Erythroblast (primary cell): Measurements from ENCODE around the gene CLK3.

Experiments
- GATA1 ChIP-seq: IDR thresholded peaks from 2 replicates; pipeline ENCODE4 v1.6.1; 2011; ENCODE audit warnings: low read depth, mild to moderate bottlenecking, control low read depth, low read length, moderate library complexity
- POLR2A ChIP-seq: IDR thresholded peaks from 2 replicates; pipeline ENCODE4 v1.6.1; 2011; ENCODE audit warnings: mild to moderate bottlenecking, low read length

GRCh38 chr15:74622758-74623157 is 7.1 kb downstream of the CLK3 start:
- TF ChIP-seq POLR2A, result no peak
- TF ChIP-seq GATA1, result no peak
